Kidney tubule cell (primary cell): Measurements from ENCODE around the gene KDM4B.
A peak's percentile ranks its signal among the peaks of the same experiment; 100 is the strongest.
"Not testable (repeated sequence)": the region's sequence is repeated elsewhere in the genome, so short reads cannot be mapped to it uniquely, and the experiment has no call there.

Experiments
- DNase-seq: peaks from one replicate; pipeline ENCODE4 v3.0.0-alpha.2; 2018; ENCODE audit warnings: low spot score

KDM4B gene

GRCh38 chr19:5172859-5173630 lies 204.1 kb downstream of the KDM4B start:
- peak; percentile 81 for DNase-seq

- no peak for DNase-seq
Measured at GRCh38 chr19:5173993-5174392, 205.1 kb downstream of the KDM4B start.

- DNase-seq: no peak
Measured at GRCh38 chr19:5177745-5178450, 209.0 kb downstream of the KDM4B start.

GRCh38 chr19:5178841-5179240 lies 209.9 kb downstream of the KDM4B start:
- DNase-seq: no peak

GRCh38 chr19:5179256-5179655 lies 210.3 kb downstream of the KDM4B start:
- no peak for DNase-seq

- DNase-seq: no peak
Measured at GRCh38 chr19:5181329-5181728, 212.4 kb downstream of the KDM4B start.

- no peak for DNase-seq
Measured at GRCh38 chr19:5182751-5183150, 213.8 kb downstream of the KDM4B start.

GRCh38 chr19:5183616-5184015 lies 214.7 kb downstream of the KDM4B start:
- no peak for DNase-seq

- no peak for DNase-seq
Measured at GRCh38 chr19:5184930-5185329, 216.0 kb downstream of the KDM4B start.

- DNase-seq: no peak
Measured at GRCh38 chr19:5186293-5187050, 217.6 kb downstream of the KDM4B start.

GRCh38 chr19:5188548-5189317 lies 219.8 kb downstream of the KDM4B start:
- DNase-seq: no peak

GRCh38 chr19:5189318-5189607 lies 220.3 kb downstream of the KDM4B start:
- DNase-seq: no peak

- DNase-seq: peak; percentile 6
Measured at GRCh38 chr19:5191091-5191490, 222.2 kb downstream of the KDM4B start.

GRCh38 chr19:5192568-5192967 lies 223.7 kb downstream of the KDM4B start:
- no peak for DNase-seq

GRCh38 chr19:5193192-5193591 lies 224.3 kb downstream of the KDM4B start:
- DNase-seq: no peak

- DNase-seq: no peak
Measured at GRCh38 chr19:5194641-5195040, 225.7 kb downstream of the KDM4B start.

GRCh38 chr19:5195587-5195986 lies 226.7 kb downstream of the KDM4B start:
- not testable (repeated sequence) for DNase-seq

- DNase-seq: no peak
Measured at GRCh38 chr19:5196832-5197231, 227.9 kb downstream of the KDM4B start.

GRCh38 chr19:5200844-5201243 lies 231.9 kb downstream of the KDM4B start:
- no peak for DNase-seq

- DNase-seq: no peak
Measured at GRCh38 chr19:5202553-5202952, 233.6 kb downstream of the KDM4B start.
